Stimulated activated naive CD4-positive, alpha-beta T cell treated with Interleukin-2 at 50 U/mL for 16 hours (primary cell): ENCODE measurements around the gene MLXIP.
"Not testable (repeated sequence)": the region's sequence is repeated elsewhere in the genome, so short reads cannot be mapped to it uniquely, and the experiment has no call there.

Experiments
- DNase-seq: peaks from one replicate; lab custom pipeline; 2025; lab: John Stamatoyannopoulos, UW

The MLXIP gene

GRCh38 chr12:122078141-122079032 is at the start of gene MLXIP:
MLXIP (plus strand) TSS chr12:122078756; CDS start chr12:122078854, 98 bp downstream.
- DNase-seq: peak; percentile 84

GRCh38 chr12:122028905-122029560 is 49.5 kb upstream of the MLXIP start:
- DNase-seq: peak; percentile 46

GRCh38 chr12:122029620-122030423 is 48.7 kb upstream of the MLXIP start:
- DNase-seq: no peak

GRCh38 chr12:122030424-122031035 is 48.0 kb upstream of the MLXIP start:
- no peak for DNase-seq

- DNase-seq: peak; percentile 20
Measured at GRCh38 chr12:122031342-122032216, 47.0 kb upstream of the MLXIP start.

- no peak for DNase-seq
Measured at GRCh38 chr12:122032580-122032979, 46.0 kb upstream of the MLXIP start.

- DNase-seq: no peak
Measured at GRCh38 chr12:122035292-122035691, 43.3 kb upstream of the MLXIP start.

GRCh38 chr12:122036153-122036552 is 42.4 kb upstream of the MLXIP start:
- no peak for DNase-seq

- no peak for DNase-seq
Measured at GRCh38 chr12:122040579-122041386, 37.8 kb upstream of the MLXIP start.

- not testable (repeated sequence) for DNase-seq
Measured at GRCh38 chr12:122041458-122041857, 37.1 kb upstream of the MLXIP start.

- DNase-seq: no peak
Measured at GRCh38 chr12:122042910-122043309, 35.6 kb upstream of the MLXIP start.

- no peak for DNase-seq
Measured at GRCh38 chr12:122043476-122043875, 35.1 kb upstream of the MLXIP start.

GRCh38 chr12:122045262-122045661 is 33.3 kb upstream of the MLXIP start:
- no peak for DNase-seq

GRCh38 chr12:122046145-122046544 is 32.4 kb upstream of the MLXIP start:
- no peak for DNase-seq

- no peak for DNase-seq
Measured at GRCh38 chr12:122048151-122048550, 30.4 kb upstream of the MLXIP start.

GRCh38 chr12:122049827-122050226 is 28.7 kb upstream of the MLXIP start:
- no peak for DNase-seq

GRCh38 chr12:122050706-122051105 is 27.9 kb upstream of the MLXIP start:
- no peak for DNase-seq

- DNase-seq: no peak
Measured at GRCh38 chr12:122051231-122051876, 27.2 kb upstream of the MLXIP start.

GRCh38 chr12:122052285-122052684 is 26.3 kb upstream of the MLXIP start:
- no peak for DNase-seq
